ENCODE results near the gene UPF1. TPM values are rescaled to one million over a fixed set of nuclear protein-coding genes. Genes with fewer than 3 reads are reported as not detected.

The UPF1 gene
- total RNA-seq, 1 experiment from 2014 or later, result 96.6 TPM

DNA sequence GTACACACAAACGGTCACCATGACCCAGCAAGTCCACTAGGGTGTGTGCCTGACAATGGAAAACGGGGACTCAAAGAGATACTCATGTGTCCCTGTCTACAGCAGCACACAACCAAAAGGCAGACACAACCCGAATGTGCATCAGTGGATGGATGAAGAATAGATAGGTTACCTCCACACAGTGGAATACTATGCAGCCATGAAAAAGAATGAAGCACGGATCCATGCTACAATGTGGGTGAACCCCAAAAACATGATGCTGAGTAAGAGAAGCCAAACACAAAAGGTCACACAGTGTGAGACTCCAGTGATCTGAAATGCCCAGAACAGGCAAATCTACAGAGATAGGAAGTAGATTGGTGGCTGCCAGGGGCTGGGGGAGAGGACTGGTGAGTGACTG is 55.2 kb downstream of the UPF1 start:
- Histone ChIP-seq H3K4me3 (ENCODE audit: low read depth, low read length) (no peak overlapping the region), H3K36me3 (ENCODE audit: control insufficient read depth, insufficient read depth, low read length) (no peaks in the 10 kb centered on the region), H3K9me3 (no peaks in the 10 kb centered on the region), H3K27me3 (replicated peaks; ENCODE audit: control insufficient read depth, insufficient read depth, low read length) (no peaks in the 10 kb centered on the region), H3K4me1 (no peaks in the 10 kb centered on the region)
- Mint-ChIP-seq H3K4me3 (ENCODE audit: unreplicated experiment) (no peak overlapping the region), H3K27ac (ENCODE audit: unreplicated experiment) (no peak overlapping the region), H3K9me3 (ENCODE audit: unreplicated experiment) (no peaks in the 10 kb centered on the region), H3K36me3 (ENCODE audit: insufficient read depth, unreplicated experiment) (peaks cover 26% of the 10 kb centered on the region), H3K27me3 (ENCODE audit: insufficient read depth, unreplicated experiment) (no peaks in the 10 kb centered on the region), H3K4me1 (ENCODE audit: low read depth, unreplicated experiment) (no peaks in the 10 kb centered on the region)
- CTCF ChIA-PET, result no interaction called here
- intact Hi-C loops (cut with micrococcal nuclease; ENCODE audit: unreplicated experiment), result no loop called here
- no peak for DNase-seq
- POLR2A ChIA-PET, result no interaction called here
- no TSS peak for BruUV-seq (replicated peaks)
- TF ChIP-seq, protein P1, sequence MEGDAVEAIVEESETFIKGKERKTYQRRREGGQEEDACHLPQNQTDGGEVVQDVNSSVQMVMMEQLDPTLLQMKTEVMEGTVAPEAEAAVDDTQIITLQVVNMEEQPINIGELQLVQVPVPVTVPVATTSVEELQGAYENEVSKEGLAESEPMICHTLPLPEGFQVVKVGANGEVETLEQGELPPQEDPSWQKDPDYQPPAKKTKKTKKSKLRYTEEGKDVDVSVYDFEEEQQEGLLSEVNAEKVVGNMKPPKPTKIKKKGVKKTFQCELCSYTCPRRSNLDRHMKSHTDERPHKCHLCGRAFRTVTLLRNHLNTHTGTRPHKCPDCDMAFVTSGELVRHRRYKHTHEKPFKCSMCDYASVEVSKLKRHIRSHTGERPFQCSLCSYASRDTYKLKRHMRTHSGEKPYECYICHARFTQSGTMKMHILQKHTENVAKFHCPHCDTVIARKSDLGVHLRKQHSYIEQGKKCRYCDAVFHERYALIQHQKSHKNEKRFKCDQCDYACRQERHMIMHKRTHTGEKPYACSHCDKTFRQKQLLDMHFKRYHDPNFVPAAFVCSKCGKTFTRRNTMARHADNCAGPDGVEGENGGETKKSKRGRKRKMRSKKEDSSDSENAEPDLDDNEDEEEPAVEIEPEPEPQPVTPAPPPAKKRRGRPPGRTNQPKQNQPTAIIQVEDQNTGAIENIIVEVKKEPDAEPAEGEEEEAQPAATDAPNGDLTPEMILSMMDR (IDR thresholded peaks at IDR 0.05; ENCODE audit: insufficient read depth in 1 of 2, low read depth in 1 of 2, low read length in 1 of 2, severe bottlenecking in 1 of 2, unreplicated experiment in 1 of 2), result no peak

DNA sequence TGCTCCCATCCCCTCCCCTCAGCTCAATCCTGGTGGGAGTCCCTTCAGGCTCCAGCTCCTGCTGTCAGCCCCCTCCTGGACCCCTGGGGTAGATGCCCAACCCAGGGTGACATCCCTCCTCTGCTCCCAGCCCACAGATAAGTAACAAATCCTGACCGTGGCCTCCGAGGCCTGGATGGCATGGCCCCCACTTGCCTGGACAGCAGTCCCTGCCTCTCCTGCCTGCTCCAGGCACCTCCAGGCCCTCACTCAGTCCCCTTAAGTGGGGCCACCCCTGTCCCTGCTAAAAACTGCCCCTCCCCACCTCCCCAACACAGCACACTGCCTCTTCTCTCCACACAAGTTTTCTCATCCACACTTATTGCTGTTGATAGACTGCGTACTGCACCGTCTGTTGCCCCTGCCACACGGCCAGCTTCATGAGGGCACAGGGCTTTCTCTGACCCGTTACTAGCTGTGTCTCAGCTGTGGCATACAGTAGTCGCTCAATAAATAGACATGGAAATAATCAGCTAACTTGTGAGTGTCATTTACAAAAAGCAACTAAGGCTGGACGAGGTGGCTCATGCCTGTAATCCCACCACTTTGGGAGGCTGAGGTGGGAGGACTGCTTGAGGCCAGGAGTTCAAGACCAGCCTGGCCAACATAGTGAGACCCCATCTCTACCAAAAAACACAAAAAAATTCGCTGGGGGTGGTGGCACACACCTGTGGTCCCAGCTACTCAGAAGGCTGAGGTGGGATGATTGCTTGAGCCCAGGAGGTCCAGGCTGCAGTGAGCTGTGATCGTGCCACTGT is 58.4 kb downstream of the UPF1 start:
- no peaks in the 10 kb centered on the region for H3K27me3 ChIP-seq (replicated peaks; ENCODE audit: control insufficient read depth, insufficient read depth, low read length)
- Mint-ChIP-seq H3K36me3 (ENCODE audit: insufficient read depth, unreplicated experiment) (peaks cover 17% of the 10 kb centered on the region), H3K4me1 (ENCODE audit: low read depth, unreplicated experiment) (no peaks in the 10 kb centered on the region), H3K4me3 (ENCODE audit: unreplicated experiment) (no peak overlapping the region), H3K27me3 (ENCODE audit: insufficient read depth, unreplicated experiment) (no peaks in the 10 kb centered on the region), H3K9me3 (ENCODE audit: unreplicated experiment) (no peaks in the 10 kb centered on the region), H3K27ac (ENCODE audit: unreplicated experiment) (no peak overlapping the region)
- no peaks in the 10 kb centered on the region for H3K9me3 ChIP-seq
- POLR2A ChIA-PET, result no interaction called here
- H3K36me3 ChIP-seq (ENCODE audit: control insufficient read depth, insufficient read depth, low read length), result no peaks in the 10 kb centered on the region
- no peak overlapping the region for H3K4me3 ChIP-seq (ENCODE audit: low read depth, low read length)
- TF ChIP-seq, protein P1 (IDR thresholded peaks at IDR 0.05; ENCODE audit: insufficient read depth in 1 of 2, low read depth in 1 of 2, low read length in 1 of 2, severe bottlenecking in 1 of 2, unreplicated experiment in 1 of 2), result no peak
- BruUV-seq (replicated peaks), result no TSS peak
- intact Hi-C loops (cut with micrococcal nuclease; ENCODE audit: unreplicated experiment), result no loop called here
- no peak for DNase-seq
- no peaks in the 10 kb centered on the region for H3K4me1 ChIP-seq
- CTCF ChIA-PET, result no interaction called here

DNA sequence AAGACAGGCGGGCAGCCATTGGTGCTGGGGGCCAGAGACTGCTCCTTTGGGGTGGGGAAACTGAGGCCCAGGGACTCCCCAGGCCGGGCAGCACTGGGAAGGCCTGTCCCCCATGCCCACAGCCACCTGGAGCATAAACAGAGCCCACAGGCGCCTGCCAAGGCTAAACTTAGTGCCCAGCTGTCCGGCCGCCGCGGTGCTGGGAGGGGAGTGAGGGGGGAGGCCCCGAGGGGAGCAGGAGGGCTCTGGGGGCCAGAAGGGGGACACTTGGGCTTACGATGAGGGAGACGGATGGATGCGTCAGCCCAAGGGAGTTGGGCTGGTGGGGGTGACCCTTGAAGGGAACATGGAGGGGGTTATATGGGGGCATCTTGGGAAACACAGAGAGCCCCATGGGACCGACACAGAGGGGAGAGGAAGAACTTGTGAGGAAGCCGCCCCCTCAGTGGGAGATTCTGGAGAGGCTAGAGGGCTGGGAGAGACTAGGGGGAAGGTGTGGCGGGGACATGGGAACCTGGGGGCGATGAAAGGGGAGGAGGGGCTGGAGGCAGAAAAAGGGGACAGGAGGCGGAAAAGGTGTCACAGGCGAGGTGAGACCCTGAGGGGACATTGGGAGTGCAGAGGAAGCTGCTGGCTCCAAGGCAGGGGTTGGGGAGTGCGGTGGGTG is 62.0 kb downstream of the UPF1 start:
- H3K27me3 Mint-ChIP-seq (ENCODE audit: insufficient read depth, unreplicated experiment), result no peaks in the 10 kb centered on the region
- Histone ChIP-seq H3K9me3 (no peaks in the 10 kb centered on the region), H3K4me1 (peaks cover 10% of the 10 kb centered on the region), H3K4me3 (ENCODE audit: low read depth, low read length) (no peak overlapping the region), H3K36me3 (ENCODE audit: control insufficient read depth, insufficient read depth, low read length) (no peaks in the 10 kb centered on the region), H3K27me3 (replicated peaks; ENCODE audit: control insufficient read depth, insufficient read depth, low read length) (no peaks in the 10 kb centered on the region)
- CTCF ChIA-PET, result interaction anchor here (0.6 to 2.3 kb wide), 2 partner anchors 34 to 93 kb away, joined by 3 to 13 read pairs; no protein-coding TSS in a partner anchor
- intact Hi-C loops (cut with micrococcal nuclease; ENCODE audit: unreplicated experiment), result loop anchor here (2.0 kb wide), 1 partner anchor 25 kb away; the partner anchor contains the start of genes COPE and DDX49
- no peak overlapping the region for H3K4me3 Mint-ChIP-seq (ENCODE audit: unreplicated experiment)
- DNase-seq, result no peak
- no peaks in the 10 kb centered on the region for H3K9me3 Mint-ChIP-seq (ENCODE audit: unreplicated experiment)
- no TSS peak for BruUV-seq (replicated peaks)
- H3K27ac Mint-ChIP-seq (ENCODE audit: unreplicated experiment), result no peak overlapping the region
- POLR2A ChIA-PET, result no interaction called here
- no peaks in the 10 kb centered on the region for H3K4me1 Mint-ChIP-seq (ENCODE audit: low read depth, unreplicated experiment)
- peaks cover 18% of the 10 kb centered on the region for H3K36me3 Mint-ChIP-seq (ENCODE audit: insufficient read depth, unreplicated experiment)
- TF ChIP-seq, protein P1 (IDR thresholded peaks at IDR 0.05; ENCODE audit: insufficient read depth in 1 of 2, low read depth in 1 of 2, low read length in 1 of 2, severe bottlenecking in 1 of 2, unreplicated experiment in 1 of 2), result no peak

All from Caco-2 (cell line).